Activated T-cell treated with anti-CD3 and anti-CD28 coated beads, Interleukin-2, amount 50 U/mL, for 1 hour (primary cell): Measurements from ENCODE around the gene EPC1.
"Not testable (repeated sequence)": the region's sequence is repeated elsewhere in the genome, so short reads cannot be mapped to it uniquely, and the experiment has no call there.

Experiments used
- DNase-seq: peaks from one replicate; pipeline ENCODE4 v3.0.0-alpha.2; 2020

EPC1 gene

GRCh38 chr10:32346551-32347362, at the start of gene EPC1:
Gene EPC1, minus strand, starts transcription at chr10:32347158. Its CDS starts 243 bp downstream, at chr10:32346915.
- peak; percentile 94 for DNase-seq

- DNase-seq = no peak
Observed at GRCh38 chr10:32393911-32394310, 47.0 kb upstream of the EPC1 start.

GRCh38 chr10:32392284-32392683, 45.3 kb upstream of the EPC1 start:
- DNase-seq = not testable (repeated sequence)

- no peak for DNase-seq
Observed at GRCh38 chr10:32390193-32390592, 43.2 kb upstream of the EPC1 start.

GRCh38 chr10:32388258-32389027, 41.5 kb upstream of the EPC1 start:
- no peak for DNase-seq

- DNase-seq = no peak
Observed at GRCh38 chr10:32386623-32387260, 39.8 kb upstream of the EPC1 start.

GRCh38 chr10:32384171-32384570, 37.2 kb upstream of the EPC1 start:
- no peak for DNase-seq

- no peak for DNase-seq
Observed at GRCh38 chr10:32381165-32381564, 34.2 kb upstream of the EPC1 start.

GRCh38 chr10:32379950-32380551, 33.1 kb upstream of the EPC1 start:
- DNase-seq = no peak

- no peak for DNase-seq
Observed at GRCh38 chr10:32379318-32379949, 32.5 kb upstream of the EPC1 start.

- DNase-seq = peak; percentile 87
Observed at GRCh38 chr10:32378363-32379317, 31.7 kb upstream of the EPC1 start.

- DNase-seq = no peak
Observed at GRCh38 chr10:32377458-32378259, 30.7 kb upstream of the EPC1 start.

- no peak for DNase-seq
Observed at GRCh38 chr10:32376771-32377170, 29.8 kb upstream of the EPC1 start.

GRCh38 chr10:32376097-32376496, 29.1 kb upstream of the EPC1 start:
- DNase-seq = no peak

- no peak for DNase-seq
Observed at GRCh38 chr10:32375631-32376030, 28.7 kb upstream of the EPC1 start.

GRCh38 chr10:32374605-32375004, 27.6 kb upstream of the EPC1 start:
- DNase-seq = no peak

- DNase-seq = no peak
Observed at GRCh38 chr10:32373496-32373895, 26.5 kb upstream of the EPC1 start.

- DNase-seq = no peak
Observed at GRCh38 chr10:32373031-32373430, 26.1 kb upstream of the EPC1 start.

- DNase-seq = no peak
Observed at GRCh38 chr10:32372000-32372875, 25.3 kb upstream of the EPC1 start.

GRCh38 chr10:32371101-32371500, 24.1 kb upstream of the EPC1 start:
- no peak for DNase-seq
